CD14-positive monocyte (primary cell): ENCODE results near the gene DHRS9. TPM values are rescaled to one million over a fixed set of nuclear protein-coding genes. Genes with fewer than 3 reads are reported as not detected.
A peak's percentile ranks its signal among the peaks of the same experiment; 100 is the strongest.

Experiments
- DNase-seq, 3 donors: peaks; one replicate each; pipeline ENCODE4 v3.0.0-alpha.2; 2011 to 2022
- H2AFZ ChIP-seq: 2 replicates; pipeline ENCODE4 v1.6.0; 2012; ENCODE audit warnings: mild to moderate bottlenecking, low read depth, low read length, inconsistent platforms; ENCODE audit not compliant: insufficient read depth, poor library complexity, severe bottlenecking
- H3K27ac ChIP-seq, 2 donors: 1 replicate in 1 of 2; 2 replicates in 1 of 2; pipeline ENCODE4 v1.5.1; 2012 to 2013; ENCODE audit warnings: low read length in 2 of 2, control low read depth in 1 of 2, inconsistent platforms in 1 of 2, low read depth in 1 of 2, mild to moderate bottlenecking in 1 of 2
- H3K27me3 ChIP-seq, 2 donors: one replicate each; pipeline versions ENCODE4 v1.6.0 to v1.6.1; 2011 to 2013; ENCODE audit warnings: low read length in 2 of 2; ENCODE audit not compliant: control insufficient read depth in 2 of 2, insufficient read depth in 2 of 2
- H3K36me3 ChIP-seq, 2 donors: replicated peaks in 1 of 2; 1 replicate in 1 of 2; 2 replicates in 1 of 2; pipeline versions ENCODE4 v1.5.1 to v1.6.1; 2012 to 2013; ENCODE audit warnings: low read length in 2 of 2, control low read depth in 1 of 2, inconsistent platforms in 1 of 2, mild to moderate bottlenecking in 1 of 2; ENCODE audit not compliant: insufficient read depth in 2 of 2, control insufficient read depth in 1 of 2
- H3K4me1 ChIP-seq, 2 donors: 1 replicate in 1 of 2; 2 replicates in 1 of 2; pipeline versions ENCODE4 v1.5.1 to v1.6.1; 2012 to 2013; ENCODE audit warnings: low read length in 2 of 2, control low read depth in 1 of 2, inconsistent platforms in 1 of 2, mild to moderate bottlenecking in 1 of 2, moderate library complexity in 1 of 2; ENCODE audit not compliant: insufficient read depth in 2 of 2, control insufficient read depth in 1 of 2
- H3K4me2 ChIP-seq: replicated peaks from 2 replicates; pipeline ENCODE3; 2012; ENCODE audit warnings: low read length, moderate library complexity, mild to moderate bottlenecking; ENCODE audit not compliant: poor library complexity, severe bottlenecking; ENCODE audit errors: extremely low read depth
- H3K4me3 ChIP-seq, 3 experiments: fragments of 200-600 bp in 1 of 3; sonication (generic) in 1 of 3; replicated peaks in 1 of 3; 1 replicate in 2 of 3; 2 replicates in 1 of 3; pipeline ENCODE4 v1.5.1; 2011 to 2013; ENCODE audit warnings: low read length in 3 of 3, mild to moderate bottlenecking in 3 of 3, control low read depth in 2 of 3, low read depth in 2 of 3, inconsistent platforms in 1 of 3, moderate library complexity in 1 of 3
- H3K79me2 ChIP-seq: 2 replicates; pipeline ENCODE4 v1.6.0; 2012; ENCODE audit warnings: mild to moderate bottlenecking, control low read depth, inconsistent platforms, low read length, moderate library complexity; ENCODE audit not compliant: insufficient read depth
- H3K9ac ChIP-seq: 2 replicates; pipeline ENCODE4 v1.6.0; 2017; ENCODE audit warnings: low read length, mild to moderate bottlenecking; ENCODE audit not compliant: insufficient read depth, poor library complexity, severe bottlenecking
- H3K9me3 ChIP-seq, 2 donors: replicated peaks in 1 of 2; 1 replicate in 1 of 2; 2 replicates in 1 of 2; pipeline versions ENCODE4 v1.5.1 to v1.6.1; 2012 to 2013; ENCODE audit warnings: low read length in 2 of 2, control low read depth in 1 of 2; ENCODE audit not compliant: control insufficient read depth in 1 of 2, insufficient read depth in 1 of 2
- H4K20me1 ChIP-seq: 2 replicates; pipeline ENCODE4 v1.6.0; 2012; ENCODE audit warnings: mild to moderate bottlenecking, low read length, control low read depth, moderate library complexity; ENCODE audit not compliant: insufficient read depth
- H3K27ac Mint-ChIP-seq, 7 donors: one replicate each; pipeline ENCODE4 v1.8.0; 2020; ENCODE audit warnings: mild to moderate bottlenecking in 7 of 7, mixed read lengths in 7 of 7, moderate library complexity in 6 of 7, inconsistent platforms in 2 of 7
- H3K27me3 Mint-ChIP-seq, 3 donors: one replicate each; pipeline ENCODE4 v1.8.0; 2021 to 2022; ENCODE audit warnings: low read depth in 3 of 3, mild to moderate bottlenecking in 3 of 3, mixed read lengths in 3 of 3, moderate library complexity in 3 of 3, inconsistent platforms in 1 of 3
- H3K36me3 Mint-ChIP-seq, 2 donors: one replicate each; pipeline ENCODE4 v1.8.0; 2020; ENCODE audit warnings: mixed read lengths in 2 of 2, inconsistent platforms in 1 of 2, mild to moderate bottlenecking in 1 of 2
- H3K4me1 Mint-ChIP-seq: one replicate; pipeline ENCODE4 v1.8.0; 2020; ENCODE audit warnings: mild to moderate bottlenecking, mixed read lengths
- H3K4me3 Mint-ChIP-seq, 2 donors: one replicate each; pipeline ENCODE4 v1.8.0; 2020; ENCODE audit warnings: mild to moderate bottlenecking in 2 of 2, mixed read lengths in 2 of 2, moderate library complexity in 1 of 2
- H3K9me3 Mint-ChIP-seq, 7 donors: one replicate each; pipeline ENCODE4 v1.8.0; 2020 to 2022; ENCODE audit warnings: mixed read lengths in 7 of 7, mild to moderate bottlenecking in 6 of 7, moderate library complexity in 6 of 7, inconsistent platforms in 2 of 7
- WGBS: methylation state at CpG from one replicate; pipeline ENCODE4 v1.1.5; 2013; ENCODE audit warnings: missing lambda C conversion rate; ENCODE audit not compliant: insufficient coverage; 5-methylcytosine and 5-hydroxymethylcytosine counted together
- intact Hi-C, 2 donors: fragments of 100-400 bp; cut with micrococcal nuclease; formaldehyde crosslinking; loops; one replicate each; pipeline versions ENCODE4 v1.15.0 to v1.15.1; 2023
- polyA plus RNA-seq, 3 donors: library from polyadenylated mRNA; depleted of rRNA in 1 of 3; unstranded in 2 of 3; stranded (reverse) in 1 of 3; fragments of 300-500 nt in 2 of 3; fragments of >200 nt in 1 of 3; fragmentation: Illumina TruSeq in 2 of 3; gene quantifications; 1 replicate in 2 of 3; 2 replicates in 1 of 3; pipeline ENCODE4 v1.2.3, GENCODE V29; 2012 to 2021
- TF ChIP-seq, protein P1 (sequence below): fragments of 200-600 bp; IDR thresholded peaks from one replicate; pipeline ENCODE4 v1.8.0; 2022; ENCODE audit warnings: antibody characterized with exemption, mild to moderate bottlenecking

DHRS9 gene
- polyA plus RNA-seq, 3 donors, result 10.0 to 12.9 (median 10.0) TPM

DNA sequence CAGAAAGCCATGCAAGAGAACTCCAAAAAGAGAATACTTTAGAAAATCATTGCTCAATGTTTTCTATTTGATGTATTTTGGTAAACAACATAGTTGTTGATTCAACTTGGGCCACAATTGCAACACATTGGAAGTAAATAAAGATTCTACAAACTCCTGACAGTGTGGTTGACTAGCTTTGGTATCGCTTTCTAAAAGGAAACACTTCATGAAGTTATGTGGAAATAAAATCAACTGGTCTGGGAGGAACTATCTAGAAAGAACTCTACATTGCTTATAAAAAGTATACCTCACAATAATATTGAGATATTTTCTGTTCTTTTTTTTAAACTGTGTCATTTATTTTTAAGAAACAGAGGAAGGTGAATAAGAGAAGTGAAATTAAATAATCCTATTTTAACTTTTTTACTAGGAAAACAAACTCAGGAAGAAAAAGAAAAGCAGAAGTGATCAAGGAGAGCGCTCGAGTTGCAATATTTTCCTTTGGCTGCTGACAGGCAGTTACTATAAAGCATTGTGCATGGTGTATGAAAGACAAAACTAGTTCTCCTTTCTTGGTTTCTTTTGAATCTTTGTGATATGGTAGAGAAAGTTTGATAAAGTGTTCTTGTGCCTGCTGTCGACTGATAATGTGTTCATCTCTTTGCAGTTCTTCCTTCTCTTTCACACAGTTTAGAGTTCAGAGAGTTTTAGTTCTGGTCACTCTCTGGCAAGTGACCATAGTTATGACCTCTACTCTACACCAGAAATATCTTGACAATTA, 3.0 kb downstream of the DHRS9 start:
- Histone ChIP-seq H3K4me3 (peak overlapping the region in 2 of 3 experiments; percentile 30 to 70), H3K27me3 (no peaks in the 10 kb centered on the region), H3K27ac (peak overlapping the region; percentile 78 to 90), H3K36me3 (no peaks in the 10 kb centered on the region), H3K9me3 (no peaks in the 10 kb centered on the region), H4K20me1 (no peaks in the 10 kb centered on the region), H3K79me2 (peaks cover 33% of the 10 kb centered on the region), H3K9ac (peak overlapping the region; percentile 42), H3K4me1 (peaks cover 68 to 75% of the 10 kb centered on the region in 2 donors), H3K4me2 (peak overlapping the region; percentile 62), H2AFZ (no peak overlapping the region)
- Mint-ChIP-seq H3K36me3 (peaks cover 0 to 12% of the 10 kb centered on the region in 2 donors), H3K4me3 (peak overlapping the region; percentile 73 to 82), H3K27me3 (peaks cover 0 to 3% (median 0%) of the 10 kb centered on the region in 3 donors), H3K9me3 (peaks cover 0 to 5% (median 0%) of the 10 kb centered on the region in 7 donors), H3K27ac (peak overlapping the region; percentile 92 to 98 (median 96)), H3K4me1 (peaks cover 77% of the 10 kb centered on the region)
- DNase-seq, result peak; percentile 80 to 94 (median 90)
- TF ChIP-seq, protein P1, sequence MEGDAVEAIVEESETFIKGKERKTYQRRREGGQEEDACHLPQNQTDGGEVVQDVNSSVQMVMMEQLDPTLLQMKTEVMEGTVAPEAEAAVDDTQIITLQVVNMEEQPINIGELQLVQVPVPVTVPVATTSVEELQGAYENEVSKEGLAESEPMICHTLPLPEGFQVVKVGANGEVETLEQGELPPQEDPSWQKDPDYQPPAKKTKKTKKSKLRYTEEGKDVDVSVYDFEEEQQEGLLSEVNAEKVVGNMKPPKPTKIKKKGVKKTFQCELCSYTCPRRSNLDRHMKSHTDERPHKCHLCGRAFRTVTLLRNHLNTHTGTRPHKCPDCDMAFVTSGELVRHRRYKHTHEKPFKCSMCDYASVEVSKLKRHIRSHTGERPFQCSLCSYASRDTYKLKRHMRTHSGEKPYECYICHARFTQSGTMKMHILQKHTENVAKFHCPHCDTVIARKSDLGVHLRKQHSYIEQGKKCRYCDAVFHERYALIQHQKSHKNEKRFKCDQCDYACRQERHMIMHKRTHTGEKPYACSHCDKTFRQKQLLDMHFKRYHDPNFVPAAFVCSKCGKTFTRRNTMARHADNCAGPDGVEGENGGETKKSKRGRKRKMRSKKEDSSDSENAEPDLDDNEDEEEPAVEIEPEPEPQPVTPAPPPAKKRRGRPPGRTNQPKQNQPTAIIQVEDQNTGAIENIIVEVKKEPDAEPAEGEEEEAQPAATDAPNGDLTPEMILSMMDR, result no peak
- no CpG with 5 or more reads among the region's 4 CpGs for WGBS
- intact Hi-C loops, result loop anchor here in 1 of 2 donors (5.0 kb wide), 1 partner anchor 35 kb away; no protein-coding TSS in a partner anchor

DNA sequence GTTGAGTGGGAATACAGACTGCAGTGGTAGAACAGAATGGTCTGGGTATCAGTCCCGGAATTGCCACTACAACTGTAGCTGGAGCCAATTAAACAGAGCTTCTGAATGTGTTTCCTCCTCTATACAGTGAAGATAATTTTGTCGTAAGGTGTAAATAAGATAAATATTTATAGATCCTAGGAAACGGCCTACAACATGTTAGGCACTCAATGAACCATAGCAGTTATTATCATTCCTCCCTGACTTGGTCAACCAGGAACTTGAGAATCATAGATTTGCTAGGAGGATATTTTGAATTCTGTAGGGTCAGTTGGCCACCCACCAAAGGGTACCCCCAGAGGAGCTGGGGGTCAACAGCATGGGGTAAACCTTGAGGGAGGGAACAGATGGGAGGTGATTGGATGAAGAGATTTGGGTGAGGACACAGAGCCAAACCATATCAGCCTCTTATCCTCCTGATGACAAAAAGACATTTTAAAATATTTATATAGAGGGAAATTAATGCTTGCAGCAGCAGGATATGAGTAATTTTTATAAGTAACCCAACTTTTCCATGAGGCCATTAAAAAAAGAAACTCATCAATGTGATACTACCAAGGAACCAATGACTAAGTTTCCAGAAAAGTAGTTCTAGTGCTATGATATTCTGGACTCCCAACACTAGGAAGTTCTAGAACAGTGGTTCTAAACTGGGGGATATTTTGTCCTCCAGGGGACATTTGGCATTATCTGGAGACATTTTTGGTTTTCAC, 4.0 kb downstream of the DHRS9 start:
- intact Hi-C loops, result loop anchor here in 1 of 2 donors (5.0 kb wide), 1 partner anchor 36 kb away; no protein-coding TSS in a partner anchor

More for the DNA sequence above, 4.0 kb downstream of the DHRS9 start:
- Histone ChIP-seq H3K4me1 (peaks cover 66 to 72% of the 10 kb centered on the region in 2 donors), H3K27me3 (no peaks in the 10 kb centered on the region), H3K27ac (peak overlapping the region; percentile 78 to 90), H3K9ac (no peak overlapping the region), H3K4me3 (peak overlapping the region in 2 of 3 experiments; percentile 8 to 70), H3K36me3 (no peaks in the 10 kb centered on the region), H3K4me2 (peak overlapping the region; percentile 62), H4K20me1 (no peaks in the 10 kb centered on the region), H2AFZ (no peak overlapping the region), H3K9me3 (no peaks in the 10 kb centered on the region), H3K79me2 (peaks cover 33% of the 10 kb centered on the region)
- no CpG with 5 or more reads among the region's 3 CpGs for WGBS
- TF ChIP-seq, protein P1, result no peak
- peak in 1 of 3 donors; percentile 32 for DNase-seq
- Mint-ChIP-seq H3K4me3 (peak overlapping the region in 1 of 2 donors; percentile 82), H3K36me3 (peaks cover 0 to 13% of the 10 kb centered on the region in 2 donors), H3K27ac (peak overlapping the region; percentile 92 to 98 (median 96)), H3K4me1 (peaks cover 79% of the 10 kb centered on the region), H3K9me3 (peaks cover 0 to 5% (median 0%) of the 10 kb centered on the region in 7 donors), H3K27me3 (peaks cover 0 to 3% (median 0%) of the 10 kb centered on the region in 3 donors)
